ENCODE measurements around the gene TMEM208.
A peak's percentile ranks its signal among the peaks of the same experiment; 100 is the strongest.

TMEM208 gene

DNA sequence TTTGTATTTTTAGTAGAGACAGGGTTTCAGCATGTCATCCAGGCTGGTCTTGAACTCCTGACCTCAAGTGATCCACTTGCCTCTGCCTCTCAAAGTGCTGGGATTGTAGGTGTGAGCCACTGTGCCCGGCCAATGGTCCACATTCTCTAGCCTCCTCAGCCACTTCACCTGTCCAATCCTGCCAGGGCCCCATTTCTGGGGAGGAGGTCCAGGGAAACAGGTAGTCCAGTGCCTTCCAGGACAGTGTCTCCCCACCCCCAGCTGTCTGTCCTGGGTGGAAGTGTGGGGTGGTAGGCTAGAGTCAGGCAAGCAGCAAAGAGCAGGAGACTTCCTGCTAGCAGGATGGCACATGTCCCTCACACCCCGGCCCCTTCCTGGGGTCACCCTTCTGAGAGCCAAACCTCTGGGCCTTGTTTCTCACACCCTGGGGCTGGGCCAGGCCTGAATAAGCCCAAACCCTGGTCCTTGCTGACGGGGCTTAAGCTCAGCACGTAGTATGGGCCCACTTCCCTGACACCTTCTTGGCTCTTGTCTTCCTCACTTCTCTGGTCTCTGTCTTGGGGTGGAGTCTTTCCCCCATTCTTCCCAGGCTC is 15.3 kb downstream of the TMEM208 start:
- Histone ChIP-seq H3K9me3 (no peaks in the 10 kb centered on the region), H3K4me1 (peaks cover 10% of the 10 kb centered on the region; the same call in 1 of the 2 replicates)
- in situ Hi-C loops (cut with MboI; ENCODE audit: low sequenced_read_pairs) = no loop called here

DNA sequence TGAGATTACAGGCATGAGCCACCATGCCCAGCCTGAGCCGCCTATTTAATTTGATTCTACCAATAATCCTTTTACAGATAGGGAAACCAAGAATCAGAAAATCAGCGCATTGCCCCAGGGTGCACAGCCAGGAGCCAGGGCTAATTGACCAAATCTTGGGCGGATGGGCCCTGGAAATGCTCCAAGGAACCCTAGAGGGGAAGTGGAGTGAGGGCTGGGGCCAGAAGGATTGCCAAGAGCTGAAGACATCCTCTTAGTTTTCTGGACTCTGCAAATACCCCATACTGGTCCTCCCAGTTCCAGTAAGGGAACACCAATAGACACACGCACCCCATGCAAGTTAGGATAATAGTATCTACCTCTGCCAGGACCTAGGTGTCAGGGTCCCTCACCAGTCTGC is 16.6 kb downstream of the TMEM208 start:
- peaks cover 3% of the 10 kb centered on the region; the same call in 1 of the 2 replicates for H3K36me3 ChIP-seq (replicated peaks)
- H3K9me3 ChIP-seq = no peaks in the 10 kb centered on the region
- in situ Hi-C loops (cut with MboI; ENCODE audit: low sequenced_read_pairs) = no loop called here
- no peak for DNase-seq (ENCODE audit: low spot score in 2 of 2)
- peaks cover 8% of the 10 kb centered on the region for H3K27me3 ChIP-seq (ENCODE audit: low read depth)
- H3K4me1 ChIP-seq = peaks cover 13% of the 10 kb centered on the region
- H3K4me3 ChIP-seq = no peak overlapping the region

More for the DNA sequence above, 15.3 kb downstream of the TMEM208 start:
- no peak for DNase-seq (ENCODE audit: low spot score in 2 of 2)
- Histone ChIP-seq H3K36me3 (replicated peaks) (peaks cover 11% of the 10 kb centered on the region), H3K27me3 (ENCODE audit: low read depth) (no peaks in the 10 kb centered on the region), H3K4me3 (no peak overlapping the region)

DNA sequence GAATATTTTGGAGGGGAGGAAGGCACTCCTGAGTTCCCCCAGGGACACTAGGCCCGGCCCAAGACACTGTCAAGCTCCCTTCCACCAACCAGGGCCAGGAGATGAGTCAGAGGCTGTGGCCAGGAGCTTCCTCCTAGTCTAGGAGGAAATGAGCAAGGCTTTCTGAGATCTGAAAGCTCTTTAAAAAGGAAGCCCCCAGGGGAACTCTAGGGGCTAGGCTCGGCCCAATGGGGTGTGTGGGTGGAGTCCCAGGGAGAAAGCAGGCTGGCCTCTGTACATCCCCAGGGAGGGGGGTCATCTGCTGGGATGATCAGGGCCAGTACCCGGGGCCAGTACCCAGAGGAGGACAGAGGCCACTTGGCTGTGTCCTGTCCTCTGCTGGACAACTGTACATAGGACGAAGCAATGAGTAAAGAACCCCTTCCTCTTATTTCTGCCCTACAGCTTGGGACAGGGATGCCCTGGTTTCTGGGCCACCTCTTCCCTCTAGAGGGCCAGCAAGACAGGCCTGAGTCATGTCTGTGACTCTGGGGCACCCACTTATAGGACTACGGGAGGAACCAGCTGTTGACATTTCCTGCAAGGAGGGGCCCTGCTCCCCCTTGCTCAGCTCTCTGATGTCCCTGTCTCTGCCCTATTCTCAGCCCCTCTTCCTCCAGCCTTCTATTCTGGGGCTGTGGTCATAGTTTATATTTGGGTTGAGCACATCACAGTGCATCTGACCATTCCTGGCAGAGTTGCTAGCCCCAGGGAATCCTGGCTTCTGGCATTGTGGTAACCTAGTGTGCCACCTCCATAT is 17.7 kb downstream of the TMEM208 start:
- Histone ChIP-seq H3K9me3 (no peaks in the 10 kb centered on the region), H3K27me3 (ENCODE audit: low read depth) (peaks cover 17% of the 10 kb centered on the region), H3K4me1 (peaks cover 13% of the 10 kb centered on the region), H3K4me3 (no peak overlapping the region), H3K36me3 (replicated peaks) (0 out of 2 replicates have a peak, but pooled peaks cover 3% of the 10 kb centered on the region)
- no peak for DNase-seq (ENCODE audit: low spot score in 2 of 2)
- in situ Hi-C loops (cut with MboI; ENCODE audit: low sequenced_read_pairs) = no loop called here

DNA sequence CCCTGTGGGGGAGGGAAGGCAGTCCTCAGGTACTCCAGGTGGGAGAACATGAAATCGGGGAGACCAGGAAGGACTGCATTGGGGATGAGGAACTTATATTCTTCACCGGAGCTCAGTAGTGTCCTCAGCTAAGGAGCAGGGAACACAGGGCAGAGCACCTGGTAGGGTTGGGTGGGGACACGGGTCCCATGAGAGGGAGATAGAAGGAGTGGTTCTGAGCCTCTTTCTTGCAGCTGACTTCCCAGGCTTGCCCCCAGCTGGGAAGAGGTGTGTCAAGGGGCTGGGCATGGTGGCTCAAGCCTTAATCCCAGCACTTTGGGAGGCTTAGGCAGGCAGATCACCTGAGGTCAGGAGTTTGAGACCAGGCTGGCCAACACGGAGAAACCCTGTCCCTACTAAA is 18.3 kb downstream of the TMEM208 start:
- DNase-seq (ENCODE audit: low spot score in 2 of 2) = no peak
- H3K9me3 ChIP-seq = no peaks in the 10 kb centered on the region
- H3K4me1 ChIP-seq = peaks cover 13% of the 10 kb centered on the region
- in situ Hi-C loops (cut with MboI; ENCODE audit: low sequenced_read_pairs) = no loop called here
- H3K4me3 ChIP-seq = no peak overlapping the region
- peaks cover 23% of the 10 kb centered on the region for H3K27me3 ChIP-seq (ENCODE audit: low read depth)
- H3K36me3 ChIP-seq (replicated peaks) = 0 out of 2 replicates have a peak, but pooled peaks cover 3% of the 10 kb centered on the region

DNA sequence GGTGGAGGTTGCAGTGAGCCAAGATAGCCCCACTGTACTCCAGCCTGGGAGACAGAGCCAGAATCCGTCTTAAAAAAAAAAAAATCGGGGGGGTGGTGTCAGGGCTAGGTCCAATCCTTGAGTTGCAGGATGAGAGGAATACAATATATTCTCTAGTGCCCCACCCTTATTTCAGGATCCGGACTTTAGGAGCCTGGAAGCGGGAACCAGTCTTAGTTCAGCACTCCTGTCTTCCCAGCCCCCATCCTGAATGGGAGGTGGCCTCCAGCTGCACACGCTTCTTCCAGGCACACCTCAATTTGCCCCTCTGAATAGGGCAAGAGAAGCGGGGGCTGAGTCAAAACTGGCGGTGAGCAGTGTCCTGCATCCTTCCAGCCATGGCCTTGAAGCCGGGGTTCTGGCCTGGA is 18.7 kb downstream of the TMEM208 start:
- Histone ChIP-seq H3K9me3 (no peaks in the 10 kb centered on the region), H3K4me1 (peaks cover 13% of the 10 kb centered on the region), H3K4me3 (peak overlapping the region; percentile 93), H3K36me3 (replicated peaks) (0 out of 2 replicates have a peak, but pooled peaks cover 3% of the 10 kb centered on the region), H3K27me3 (ENCODE audit: low read depth) (peaks cover 26% of the 10 kb centered on the region)
- no peak for DNase-seq (ENCODE audit: low spot score in 2 of 2)
- in situ Hi-C loops (cut with MboI; ENCODE audit: low sequenced_read_pairs) = no loop called here

DNA sequence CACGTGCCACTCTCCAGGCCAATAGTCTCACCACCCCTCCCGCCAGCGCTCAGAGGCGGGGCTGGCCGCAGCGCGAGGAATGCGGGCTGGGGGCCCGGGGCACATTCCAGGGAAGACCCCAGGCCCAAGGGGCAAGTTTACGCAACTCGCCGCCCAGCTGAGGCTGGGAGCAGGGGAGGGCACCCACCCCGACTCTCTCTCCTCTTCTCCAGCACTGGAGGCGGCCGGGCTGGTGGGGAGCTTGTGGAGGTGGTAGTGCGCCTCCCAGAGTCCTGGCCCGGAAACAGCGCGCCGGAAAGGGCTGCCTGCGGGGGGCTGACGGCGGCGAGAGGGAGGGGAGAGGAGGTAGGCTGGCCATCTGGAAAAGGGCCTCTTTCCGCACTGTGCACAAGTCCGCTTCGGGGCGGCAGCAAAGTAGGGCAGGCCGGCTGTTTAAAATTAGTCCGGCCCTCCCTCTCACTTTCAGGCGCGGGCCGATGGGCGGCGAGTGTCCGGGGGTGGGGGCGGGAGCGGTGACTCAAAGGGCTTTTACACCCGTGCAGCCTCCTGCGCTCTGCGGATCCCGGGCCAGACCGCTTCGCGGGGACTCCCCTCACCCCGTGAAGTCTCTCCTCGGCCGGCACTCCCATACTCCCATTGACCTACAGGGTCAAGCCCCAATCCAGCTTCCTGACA is 19.3 kb downstream of the TMEM208 start:
- 0 out of 2 replicates have a peak, but pooled peaks cover 3% of the 10 kb centered on the region for H3K36me3 ChIP-seq (replicated peaks)
- H3K4me1 ChIP-seq = peaks cover 13% of the 10 kb centered on the region
- peaks cover 26% of the 10 kb centered on the region for H3K27me3 ChIP-seq (ENCODE audit: low read depth)
- DNase-seq (ENCODE audit: low spot score in 2 of 2) = peak; percentile 52 to 90
- H3K9me3 ChIP-seq = no peaks in the 10 kb centered on the region
- in situ Hi-C loops (cut with MboI; ENCODE audit: low sequenced_read_pairs) = no loop called here
- peak overlapping the region; percentile 93 for H3K4me3 ChIP-seq

DNA sequence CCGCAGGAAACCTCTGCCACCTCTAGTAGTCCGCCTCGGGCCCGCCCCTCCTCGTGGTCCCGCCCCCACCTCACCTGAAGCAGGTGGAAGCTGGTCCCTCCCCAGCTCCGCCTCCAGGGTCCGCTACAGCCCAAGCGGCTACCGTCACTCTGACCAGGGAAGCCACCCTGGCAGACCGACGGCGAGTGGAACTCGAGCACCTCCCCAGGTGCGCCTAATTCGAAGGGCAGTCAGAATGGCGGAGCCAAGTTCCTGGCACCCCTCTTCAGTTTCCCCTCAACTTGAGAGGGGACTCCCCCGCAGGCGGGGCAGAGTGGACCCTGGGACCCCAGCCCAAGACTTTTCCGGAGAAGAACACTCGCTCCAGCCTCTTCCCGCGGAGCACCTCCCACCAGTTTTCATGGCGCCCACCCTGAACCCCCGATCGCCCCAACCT is 19.8 kb downstream of the TMEM208 start:
- H3K4me1 ChIP-seq = peaks cover 13% of the 10 kb centered on the region
- DNase-seq (ENCODE audit: low spot score in 2 of 2) = no peak

DNA sequence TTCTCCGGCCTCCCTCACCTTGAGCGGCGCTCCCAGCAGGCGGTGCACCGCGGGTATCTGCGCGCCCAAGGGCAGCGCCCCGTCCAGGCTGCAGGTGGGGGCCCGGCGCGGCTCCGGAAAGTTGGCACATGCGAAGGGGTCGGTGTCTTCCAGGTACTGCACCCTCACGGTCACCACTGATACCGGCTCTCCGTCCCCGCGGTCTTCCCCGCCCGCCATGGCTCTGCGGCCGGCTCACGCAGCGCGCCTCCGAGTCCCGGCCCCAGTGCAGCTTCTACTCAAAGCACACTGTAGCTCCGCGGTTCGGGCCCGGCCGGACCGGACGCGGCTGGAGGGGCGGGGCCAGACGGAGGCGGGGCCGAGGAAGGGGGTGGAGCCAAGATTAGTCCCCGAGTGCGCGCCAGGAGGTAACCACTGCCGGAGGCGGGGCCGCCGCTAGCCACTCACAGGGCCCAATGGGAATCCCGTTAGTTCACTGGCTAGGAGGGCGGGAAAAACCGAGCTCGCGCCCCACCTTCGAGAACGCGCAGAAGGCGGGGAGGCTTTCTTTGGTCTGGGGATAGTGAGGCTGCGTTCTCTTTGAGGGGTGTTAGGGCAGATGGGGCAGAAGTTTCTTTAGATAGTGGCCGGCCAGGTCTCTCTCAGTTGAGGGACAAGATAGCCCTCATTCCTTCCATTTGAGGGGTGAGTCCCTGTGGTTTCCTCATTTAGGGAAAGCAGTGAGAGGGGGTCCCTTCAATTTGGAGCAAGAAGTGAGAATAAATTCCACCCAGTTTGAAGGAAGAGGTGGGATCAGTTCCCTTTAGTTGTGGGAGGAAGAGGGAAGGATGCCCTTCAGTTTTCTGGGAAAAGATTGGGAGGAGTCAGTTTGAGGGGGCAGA is 20.5 kb downstream of the TMEM208 start, which contains the start of gene FHOD1:
Gene FHOD1, minus strand, starts transcription at position 290 of the 881 bp plus-strand sequence. Its CDS starts 71 bp downstream, at position 219.
- peak; percentile 95 to 99 for DNase-seq (ENCODE audit: low spot score in 2 of 2)
- 0 out of 2 replicates have a peak, but pooled peaks cover 3% of the 10 kb centered on the region for H3K36me3 ChIP-seq (replicated peaks)
- peaks cover 26% of the 10 kb centered on the region for H3K27me3 ChIP-seq (ENCODE audit: low read depth)
- H3K4me3 ChIP-seq = peak within 1 kb of the TSS; percentile 93
- in situ Hi-C loops (cut with MboI; ENCODE audit: low sequenced_read_pairs) = no loop called here
- peaks cover 13% of the 10 kb centered on the region for H3K4me1 ChIP-seq
- H3K9me3 ChIP-seq = no peaks in the 10 kb centered on the region

More for the DNA sequence above, 19.8 kb downstream of the TMEM208 start:
- no peaks in the 10 kb centered on the region for H3K9me3 ChIP-seq
- peak overlapping the region; percentile 93 for H3K4me3 ChIP-seq
- 0 out of 2 replicates have a peak, but pooled peaks cover 3% of the 10 kb centered on the region for H3K36me3 ChIP-seq (replicated peaks)
- in situ Hi-C loops (cut with MboI; ENCODE audit: low sequenced_read_pairs) = no loop called here
- H3K27me3 ChIP-seq (ENCODE audit: low read depth) = peaks cover 26% of the 10 kb centered on the region

DNA sequence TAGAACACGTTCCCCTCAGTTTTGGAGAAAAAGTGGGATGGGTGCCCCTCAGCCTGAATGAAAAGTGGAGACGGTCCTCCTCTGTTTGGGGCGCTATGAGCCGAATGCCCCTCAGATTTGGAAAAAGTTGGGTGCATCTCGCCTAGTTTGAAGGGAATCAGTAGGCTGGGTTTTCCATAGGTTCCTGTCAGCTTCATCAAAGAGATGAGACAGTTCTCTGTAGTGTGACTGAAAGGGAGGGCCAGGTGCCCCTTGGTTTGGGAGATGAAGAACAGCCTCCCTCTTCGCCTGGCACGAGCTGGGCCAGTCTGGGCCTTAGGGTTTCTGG is 21.1 kb downstream of the TMEM208 start:
- Histone ChIP-seq H3K4me1 (peaks cover 13% of the 10 kb centered on the region), H3K4me3 (no peak overlapping the region), H3K9me3 (no peaks in the 10 kb centered on the region), H3K36me3 (replicated peaks) (0 out of 2 replicates have a peak, but pooled peaks cover 3% of the 10 kb centered on the region), H3K27me3 (ENCODE audit: low read depth) (peaks cover 26% of the 10 kb centered on the region)
- DNase-seq (ENCODE audit: low spot score in 2 of 2) = no peak
- in situ Hi-C loops (cut with MboI; ENCODE audit: low sequenced_read_pairs) = no loop called here

DNA sequence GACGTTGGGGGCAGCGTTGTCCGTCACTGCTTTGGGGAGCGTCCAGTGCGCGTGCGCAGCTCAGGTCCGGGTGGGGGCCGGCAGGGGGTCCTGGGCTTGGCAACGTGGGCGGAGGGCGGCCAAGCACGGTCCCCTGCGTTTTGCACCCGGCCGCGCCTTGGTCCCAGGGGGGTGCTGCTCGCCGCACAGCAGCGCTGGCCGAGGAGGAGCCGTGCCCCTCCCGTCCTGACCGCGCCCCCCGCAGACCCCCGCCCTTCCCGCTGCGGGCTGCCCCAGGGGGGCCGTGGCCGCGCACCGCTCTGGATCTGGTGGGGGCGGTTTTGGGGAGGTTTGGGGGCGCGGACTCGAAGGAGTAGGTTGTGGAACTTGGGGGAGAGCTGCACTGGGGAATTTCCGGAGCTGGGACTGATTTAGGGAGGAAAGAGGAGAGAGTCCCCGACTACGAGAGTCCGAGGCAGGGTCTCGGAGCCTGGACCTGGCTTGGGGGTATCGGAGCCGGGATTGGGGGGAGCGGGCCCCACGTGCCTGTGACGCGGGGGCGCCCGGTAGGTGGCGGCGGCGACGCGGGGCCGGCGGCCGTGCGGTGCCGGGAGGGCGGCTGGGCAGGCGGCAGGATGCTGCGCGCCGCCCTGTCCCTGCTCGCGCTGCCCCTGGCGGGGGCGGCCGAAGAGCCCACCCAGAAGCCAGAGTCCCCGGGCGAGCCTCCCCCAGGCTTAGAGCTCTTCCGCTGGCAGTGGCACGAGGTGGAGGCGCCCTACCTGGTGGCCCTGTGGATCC is 21.7 kb downstream of the TMEM208 start, which contains the start of gene SLC9A5:
Gene SLC9A5, plus strand, starts transcription at position 579 of the 777 bp plus-strand sequence. Its CDS starts 36 bp downstream, at position 615.
- Histone ChIP-seq H3K4me3 (no peak within 1 kb of the TSS; the same call in none of the 2 replicates), H3K36me3 (replicated peaks) (0 out of 2 replicates have a peak, but pooled peaks cover 3% of the 10 kb centered on the region), H3K9me3 (no peaks in the 10 kb centered on the region), H3K4me1 (peaks cover 13% of the 10 kb centered on the region), H3K27me3 (ENCODE audit: low read depth) (peaks cover 26% of the 10 kb centered on the region)
- in situ Hi-C loops (cut with MboI; ENCODE audit: low sequenced_read_pairs) = no loop called here
- no peak for DNase-seq (ENCODE audit: low spot score in 2 of 2)

DNA sequence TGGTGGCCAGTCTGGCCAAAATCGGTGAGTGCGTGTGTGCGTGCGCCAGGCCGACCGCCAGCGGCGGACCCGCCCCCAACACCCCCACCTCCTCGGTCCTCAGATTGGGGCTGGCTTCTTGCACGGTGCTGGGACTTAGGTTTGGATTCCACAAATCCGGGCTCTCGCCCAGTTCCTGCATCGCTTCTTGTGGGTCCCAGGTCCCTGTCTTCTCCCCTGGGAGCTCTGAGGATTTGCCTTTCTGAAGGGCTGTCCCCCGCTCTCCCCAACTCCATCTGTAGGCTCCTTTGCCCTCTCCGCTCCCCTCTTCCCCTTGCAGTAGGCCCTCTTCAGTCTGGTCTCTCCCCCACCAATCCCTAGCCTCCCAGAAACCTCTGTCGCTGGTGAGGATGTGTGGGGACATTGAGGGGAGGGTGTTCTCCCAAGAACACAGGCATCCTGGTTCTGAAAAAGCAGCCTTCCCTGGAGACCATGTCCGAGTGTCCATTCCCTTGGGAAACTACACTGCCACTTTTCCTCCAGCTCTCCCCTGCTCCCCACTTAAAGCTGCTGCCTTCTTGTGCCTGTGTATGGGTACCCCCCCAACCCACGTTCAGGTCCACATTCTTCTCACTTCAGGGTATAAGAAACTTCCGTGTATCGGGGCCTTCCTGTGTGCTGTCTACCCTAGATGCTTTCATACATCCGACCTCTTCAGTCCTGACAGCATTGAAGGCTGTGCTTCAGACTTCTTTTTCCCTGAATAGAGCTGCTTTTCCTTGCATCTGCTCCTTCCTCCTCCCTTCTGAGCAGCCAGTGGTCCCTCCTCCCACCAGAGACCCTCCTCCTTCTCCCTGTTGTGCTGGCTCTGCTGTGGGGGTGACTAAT is 22.5 kb downstream of the TMEM208 start:
- in situ Hi-C loops (cut with MboI; ENCODE audit: low sequenced_read_pairs) = no loop called here
- H3K4me3 ChIP-seq = no peak overlapping the region
- 0 out of 2 replicates have a peak, but pooled peaks cover 3% of the 10 kb centered on the region for H3K36me3 ChIP-seq (replicated peaks)
- no peak for DNase-seq (ENCODE audit: low spot score in 2 of 2)
- H3K9me3 ChIP-seq = no peaks in the 10 kb centered on the region
- peaks cover 26% of the 10 kb centered on the region for H3K27me3 ChIP-seq (ENCODE audit: low read depth)
- H3K4me1 ChIP-seq = peaks cover 13% of the 10 kb centered on the region

DNA sequence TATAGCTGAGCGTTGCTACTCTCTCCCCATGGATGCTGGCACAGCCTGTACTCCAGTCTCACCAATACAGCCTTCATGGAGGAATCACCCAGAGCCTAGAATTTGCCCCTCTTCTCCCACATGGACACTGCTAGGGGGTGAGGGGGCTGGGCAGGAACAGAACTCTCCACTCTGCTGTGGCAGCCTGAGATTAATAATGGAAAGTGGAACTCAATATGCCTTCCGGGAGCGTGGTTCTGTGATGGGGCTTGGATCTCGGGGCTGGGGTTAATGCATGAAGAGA is 23.1 kb downstream of the TMEM208 start:
- Histone ChIP-seq H3K4me3 (no peak overlapping the region), H3K4me1 (peaks cover 12% of the 10 kb centered on the region), H3K9me3 (no peaks in the 10 kb centered on the region), H3K36me3 (replicated peaks) (0 out of 2 replicates have a peak, but pooled peaks cover 3% of the 10 kb centered on the region), H3K27me3 (ENCODE audit: low read depth) (peaks cover 26% of the 10 kb centered on the region)
- no peak for DNase-seq (ENCODE audit: low spot score in 2 of 2)
- in situ Hi-C loops (cut with MboI; ENCODE audit: low sequenced_read_pairs) = no loop called here
